ENCODE results near the gene GPSM1. TPM values are rescaled to one million over a fixed set of nuclear protein-coding genes. Genes with fewer than 3 reads are reported as not detected.
"Not testable (repeated sequence)": the region's sequence is repeated elsewhere in the genome, so short reads cannot be mapped to it uniquely, and the experiment has no call there.

The GPSM1 gene
- total and polyA plus RNA-seq, 5 donors from 2014 or later, result 0.59 to 12.3 (median 1.3) TPM

- Mint-ChIP-seq H3K4me1 (peaks cover 9 to 62% (median 35%) of the 10 kb centered on the region in 4 donors), H3K9me3 (no peaks in the 10 kb centered on the region), H3K27ac (peak overlapping the region; percentile 87 to 90 (median 90)), H3K36me3 (peaks cover 11% of the 10 kb centered on the region), H3K4me3 (peak overlapping the region; percentile 76 to 94 (median 83)), H3K27me3 (no peaks in the 10 kb centered on the region)
- no peaks in the 10 kb centered on the region for H3K9me3 ChIP-seq (ENCODE audit: control insufficient read depth in 2 of 2, low read length in 2 of 2)
- peak overlapping the region; percentile 55 for H3K4me3 ChIP-seq (ENCODE audit: low read depth, low read length)
- H3K36me3 ChIP-seq (ENCODE audit: control insufficient read depth, insufficient read depth, low read length), result peaks cover 10% of the 10 kb centered on the region
- ATAC-seq (ENCODE audit: low read depth in 2 of 2), result no peak
- H3K27me3 ChIP-seq (ENCODE audit: control insufficient read depth, insufficient read depth, low read length), result no peaks in the 10 kb centered on the region
- peaks cover 50% of the 10 kb centered on the region for H3K4me1 ChIP-seq (ENCODE audit: control insufficient read depth, insufficient read depth, low read length, poor library complexity, severe bottlenecking)
- peak overlapping the region; percentile 85 for H3K27ac ChIP-seq (ENCODE audit: insufficient read depth, low read length, poor library complexity, severe bottlenecking)
- peak; percentile 35 to 72 (median 39) for DNase-seq
These were observed 76.8 kb downstream of the GPSM1 start for GRCh38 chr9:136403915-136404800.

GRCh38 chr9:136404801-136405136 lies 77.4 kb downstream of the GPSM1 start:
- Histone ChIP-seq H3K4me3 (ENCODE audit: low read depth, low read length) (peak overlapping the region; percentile 55), H3K36me3 (ENCODE audit: control insufficient read depth, insufficient read depth, low read length) (peaks cover 10% of the 10 kb centered on the region), H3K4me1 (ENCODE audit: control insufficient read depth, insufficient read depth, low read length, poor library complexity, severe bottlenecking) (peaks cover 51% of the 10 kb centered on the region), H3K9me3 (ENCODE audit: control insufficient read depth in 2 of 2, low read length in 2 of 2) (no peaks in the 10 kb centered on the region), H3K27ac (ENCODE audit: insufficient read depth, low read length, poor library complexity, severe bottlenecking) (peak overlapping the region; percentile 85), H3K27me3 (ENCODE audit: control insufficient read depth, insufficient read depth, low read length) (no peaks in the 10 kb centered on the region)
- Mint-ChIP-seq H3K4me1 (peaks cover 9 to 65% (median 35%) of the 10 kb centered on the region in 4 donors), H3K36me3 (peaks cover 11% of the 10 kb centered on the region), H3K4me3 (peak overlapping the region; percentile 16 to 90 (median 76)), H3K27ac (peak overlapping the region; percentile 58 to 90 (median 90)), H3K27me3 (no peaks in the 10 kb centered on the region), H3K9me3 (no peaks in the 10 kb centered on the region)
- ATAC-seq (ENCODE audit: low read depth in 2 of 2) (no peak), DNase-seq (no peak)

- peaks cover 10% of the 10 kb centered on the region for H3K36me3 ChIP-seq (ENCODE audit: control insufficient read depth, insufficient read depth, low read length)
- H3K9me3 ChIP-seq (ENCODE audit: control insufficient read depth in 2 of 2, low read length in 2 of 2), result no peaks in the 10 kb centered on the region
- Mint-ChIP-seq H3K4me1 (peaks cover 9 to 66% (median 35%) of the 10 kb centered on the region in 4 donors), H3K4me3 (peak overlapping the region in 2 of 4 donors; percentile 16 to 90), H3K36me3 (peaks cover 11% of the 10 kb centered on the region), H3K27me3 (no peaks in the 10 kb centered on the region), H3K9me3 (no peaks in the 10 kb centered on the region), H3K27ac (peak overlapping the region in 1 of 3 donors; percentile 90)
- peaks cover 49% of the 10 kb centered on the region for H3K4me1 ChIP-seq (ENCODE audit: control insufficient read depth, insufficient read depth, low read length, poor library complexity, severe bottlenecking)
- H3K27me3 ChIP-seq (ENCODE audit: control insufficient read depth, insufficient read depth, low read length), result no peaks in the 10 kb centered on the region
- DNase-seq (no peak), ATAC-seq (ENCODE audit: low read depth in 2 of 2) (no peak)
- peak overlapping the region; percentile 85 for H3K27ac ChIP-seq (ENCODE audit: insufficient read depth, low read length, poor library complexity, severe bottlenecking)
- no peak overlapping the region for H3K4me3 ChIP-seq (ENCODE audit: low read depth, low read length)
These were observed 78.1 kb downstream of the GPSM1 start for GRCh38 chr9:136405481-136405880.

GRCh38 chr9:136405904-136406303 lies 78.6 kb downstream of the GPSM1 start:
- Mint-ChIP-seq H3K27ac (peak overlapping the region in 1 of 3 donors; percentile 90), H3K4me3 (peak overlapping the region in 2 of 4 donors; percentile 27 to 90), H3K36me3 (peaks cover 11% of the 10 kb centered on the region), H3K4me1 (peaks cover 9 to 66% (median 36%) of the 10 kb centered on the region in 4 donors)
- H3K27ac ChIP-seq (ENCODE audit: insufficient read depth, low read length, poor library complexity, severe bottlenecking), result peak overlapping the region; percentile 85
- not testable (repeated sequence) for H3K4me3 ChIP-seq (ENCODE audit: low read depth, low read length); H3K27me3 Mint-ChIP-seq; H3K27me3 ChIP-seq (ENCODE audit: control insufficient read depth, insufficient read depth, low read length); DNase-seq; H3K36me3 ChIP-seq (ENCODE audit: control insufficient read depth, insufficient read depth, low read length); H3K9me3 ChIP-seq (ENCODE audit: control insufficient read depth in 2 of 2, low read length in 2 of 2); ATAC-seq (ENCODE audit: low read depth in 2 of 2); H3K9me3 Mint-ChIP-seq
- H3K4me1 ChIP-seq (ENCODE audit: control insufficient read depth, insufficient read depth, low read length, poor library complexity, severe bottlenecking), result peaks cover 48% of the 10 kb centered on the region

GRCh38 chr9:136407061-136407460 lies 79.7 kb downstream of the GPSM1 start:
- H3K27me3 ChIP-seq (ENCODE audit: control insufficient read depth, insufficient read depth, low read length); H3K36me3 ChIP-seq (ENCODE audit: control insufficient read depth, insufficient read depth, low read length); H3K27me3 Mint-ChIP-seq; H3K9me3 ChIP-seq (ENCODE audit: control insufficient read depth in 2 of 2, low read length in 2 of 2); H3K27ac Mint-ChIP-seq; H3K27ac ChIP-seq (ENCODE audit: insufficient read depth, low read length, poor library complexity, severe bottlenecking); ATAC-seq (ENCODE audit: low read depth in 2 of 2); H3K9me3 Mint-ChIP-seq; H3K4me3 ChIP-seq (ENCODE audit: low read depth, low read length); DNase-seq: not testable (repeated sequence)
- Mint-ChIP-seq H3K4me1 (peaks cover 9 to 74% (median 45%) of the 10 kb centered on the region in 4 donors), H3K4me3 (peak overlapping the region in 1 of 4 donors; percentile 74), H3K36me3 (peaks cover 13% of the 10 kb centered on the region)
- peaks cover 59% of the 10 kb centered on the region for H3K4me1 ChIP-seq (ENCODE audit: control insufficient read depth, insufficient read depth, low read length, poor library complexity, severe bottlenecking)

GRCh38 chr9:136407911-136408310 lies 80.6 kb downstream of the GPSM1 start:
- peaks cover 14% of the 10 kb centered on the region for H3K36me3 ChIP-seq (ENCODE audit: control insufficient read depth, insufficient read depth, low read length)
- no peaks in the 10 kb centered on the region for H3K9me3 Mint-ChIP-seq
- H3K9me3 ChIP-seq (ENCODE audit: control insufficient read depth in 2 of 2, low read length in 2 of 2), result no peaks in the 10 kb centered on the region
- H3K36me3 Mint-ChIP-seq, result peaks cover 16% of the 10 kb centered on the region
- no peak overlapping the region for H3K27ac ChIP-seq (ENCODE audit: insufficient read depth, low read length, poor library complexity, severe bottlenecking)
- DNase-seq, result no peak
- no peak overlapping the region for H3K4me3 ChIP-seq (ENCODE audit: low read depth, low read length)
- ATAC-seq (ENCODE audit: low read depth in 2 of 2), result no peak
- H3K27me3 Mint-ChIP-seq, result no peaks in the 10 kb centered on the region
- peak overlapping the region in 3 of 4 donors; percentile 48 to 74 (median 59) for H3K4me3 Mint-ChIP-seq
- peak overlapping the region in 1 of 3 donors; percentile 25 for H3K27ac Mint-ChIP-seq
- no peaks in the 10 kb centered on the region for H3K27me3 ChIP-seq (ENCODE audit: control insufficient read depth, insufficient read depth, low read length)
- H3K4me1 ChIP-seq (ENCODE audit: control insufficient read depth, insufficient read depth, low read length, poor library complexity, severe bottlenecking), result peaks cover 57% of the 10 kb centered on the region
- H3K4me1 Mint-ChIP-seq, result peaks cover 9 to 71% (median 45%) of the 10 kb centered on the region in 4 donors
